ENCODE results near the gene POC1B. TPM values are rescaled to one million over a fixed set of nuclear protein-coding genes. Genes with fewer than 3 reads are reported as not detected.
A peak's percentile ranks its signal among the peaks of the same experiment; 100 is the strongest.

POC1B gene
- total RNA-seq, 1 donor from 2014 or later = 10.2 TPM

DNA sequence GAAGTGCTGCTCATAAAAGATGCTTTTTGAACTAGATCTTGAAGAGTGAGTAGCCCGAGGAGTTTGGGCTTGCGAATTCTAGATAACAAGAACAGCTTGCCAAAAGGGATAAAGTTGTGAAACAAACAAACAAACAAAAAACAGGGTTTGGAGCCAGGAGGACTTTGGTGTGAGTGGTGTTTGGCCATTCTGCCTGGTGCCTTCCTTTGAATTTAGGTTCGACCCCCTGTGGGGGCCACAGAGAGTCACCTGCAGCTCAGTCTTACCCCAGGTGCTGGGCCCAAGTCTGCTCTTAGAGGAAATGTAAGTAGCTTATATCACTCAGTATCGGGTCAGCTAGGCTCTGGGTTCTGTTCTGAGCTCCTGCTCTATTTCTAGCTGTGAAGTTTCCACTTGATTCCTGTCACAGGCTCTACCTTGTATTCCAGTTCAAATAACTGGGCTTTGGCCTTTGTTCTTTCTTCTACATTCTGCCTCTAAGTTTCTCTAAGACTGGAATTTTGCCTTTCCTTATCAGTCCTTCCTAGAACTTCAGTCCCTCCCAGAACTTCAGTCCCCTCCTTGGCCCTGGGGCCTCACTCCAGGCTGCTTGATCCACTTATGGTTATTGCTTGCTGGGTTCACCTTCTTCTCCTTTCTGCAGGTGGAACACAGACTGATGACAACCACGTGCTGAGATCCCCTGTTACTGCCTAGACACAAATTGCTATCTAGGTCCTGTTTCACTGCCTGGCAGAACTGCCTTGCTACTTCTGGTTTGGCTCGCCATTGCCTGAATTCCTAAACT lies 153.1 kb downstream of the POC1B start:
- TF ChIP-seq, protein P1, sequence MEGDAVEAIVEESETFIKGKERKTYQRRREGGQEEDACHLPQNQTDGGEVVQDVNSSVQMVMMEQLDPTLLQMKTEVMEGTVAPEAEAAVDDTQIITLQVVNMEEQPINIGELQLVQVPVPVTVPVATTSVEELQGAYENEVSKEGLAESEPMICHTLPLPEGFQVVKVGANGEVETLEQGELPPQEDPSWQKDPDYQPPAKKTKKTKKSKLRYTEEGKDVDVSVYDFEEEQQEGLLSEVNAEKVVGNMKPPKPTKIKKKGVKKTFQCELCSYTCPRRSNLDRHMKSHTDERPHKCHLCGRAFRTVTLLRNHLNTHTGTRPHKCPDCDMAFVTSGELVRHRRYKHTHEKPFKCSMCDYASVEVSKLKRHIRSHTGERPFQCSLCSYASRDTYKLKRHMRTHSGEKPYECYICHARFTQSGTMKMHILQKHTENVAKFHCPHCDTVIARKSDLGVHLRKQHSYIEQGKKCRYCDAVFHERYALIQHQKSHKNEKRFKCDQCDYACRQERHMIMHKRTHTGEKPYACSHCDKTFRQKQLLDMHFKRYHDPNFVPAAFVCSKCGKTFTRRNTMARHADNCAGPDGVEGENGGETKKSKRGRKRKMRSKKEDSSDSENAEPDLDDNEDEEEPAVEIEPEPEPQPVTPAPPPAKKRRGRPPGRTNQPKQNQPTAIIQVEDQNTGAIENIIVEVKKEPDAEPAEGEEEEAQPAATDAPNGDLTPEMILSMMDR (IDR thresholded peaks at IDR 0.05) = no peak
- no peak for DNase-seq (ENCODE audit: extremely low spot score, unreplicated experiment)
- Mint-ChIP-seq H3K36me3 (ENCODE audit: unreplicated experiment) (peaks cover 9% of the 10 kb centered on the region), H3K27me3 (ENCODE audit: unreplicated experiment) (no peaks in the 10 kb centered on the region), H3K27ac (ENCODE audit: unreplicated experiment) (peak overlapping the region; percentile 88), H3K4me3 (ENCODE audit: unreplicated experiment) (no peak overlapping the region), H3K9me3 (ENCODE audit: unreplicated experiment) (no peaks in the 10 kb centered on the region), H3K4me1 (ENCODE audit: unreplicated experiment) (peaks cover 49% of the 10 kb centered on the region)

DNA sequence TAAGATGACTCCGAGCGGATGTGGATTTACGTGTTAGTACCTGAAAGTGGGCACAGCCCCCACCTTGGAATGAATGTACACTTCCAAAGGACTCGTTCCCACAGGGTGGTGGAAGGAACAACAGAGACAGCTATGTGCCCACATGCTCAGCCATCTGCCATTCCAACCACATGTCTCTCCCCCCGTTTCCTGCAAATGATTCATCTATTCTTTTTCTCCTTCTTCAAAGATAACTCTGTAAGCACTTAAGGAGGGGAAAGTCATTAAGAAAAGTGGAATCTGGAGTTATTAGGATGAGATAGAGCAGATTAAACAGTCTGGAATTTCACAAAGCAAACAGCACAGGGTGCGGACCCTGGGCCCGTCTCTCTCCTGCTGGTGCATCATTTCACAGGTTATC lies 155.0 kb downstream of the POC1B start:
- DNase-seq (ENCODE audit: extremely low spot score, unreplicated experiment) = no peak
- TF ChIP-seq, protein P1 (IDR thresholded peaks at IDR 0.05) = no peak
- Mint-ChIP-seq H3K27ac (ENCODE audit: unreplicated experiment) (no peak overlapping the region), H3K4me3 (ENCODE audit: unreplicated experiment) (no peak overlapping the region), H3K36me3 (ENCODE audit: unreplicated experiment) (peaks cover 10% of the 10 kb centered on the region), H3K27me3 (ENCODE audit: unreplicated experiment) (no peaks in the 10 kb centered on the region), H3K4me1 (ENCODE audit: unreplicated experiment) (peaks cover 48% of the 10 kb centered on the region), H3K9me3 (ENCODE audit: unreplicated experiment) (no peaks in the 10 kb centered on the region)

DNA sequence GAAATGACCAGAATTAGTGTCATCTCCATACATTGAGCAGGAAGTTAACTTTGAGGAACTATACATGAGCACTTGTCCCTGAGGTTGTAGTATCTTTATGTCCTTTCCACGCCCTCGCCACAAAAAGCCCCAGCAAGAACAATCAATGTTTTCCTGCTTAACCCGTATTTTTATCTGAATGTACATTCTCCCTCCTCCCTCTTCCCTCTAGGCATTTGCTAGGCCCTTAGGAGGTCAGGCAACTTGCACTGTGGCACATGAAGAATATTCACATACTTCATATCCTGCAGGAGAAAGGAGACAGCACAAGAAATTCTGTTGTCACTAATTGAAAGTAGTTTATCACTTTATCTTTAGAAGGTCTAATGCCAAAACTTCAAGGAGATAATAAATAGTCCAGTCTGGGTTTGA lies 155.4 kb downstream of the POC1B start:
- Mint-ChIP-seq H3K27me3 (ENCODE audit: unreplicated experiment) (no peaks in the 10 kb centered on the region), H3K36me3 (ENCODE audit: unreplicated experiment) (peaks cover 10% of the 10 kb centered on the region), H3K9me3 (ENCODE audit: unreplicated experiment) (no peaks in the 10 kb centered on the region), H3K4me1 (ENCODE audit: unreplicated experiment) (peaks cover 46% of the 10 kb centered on the region), H3K27ac (ENCODE audit: unreplicated experiment) (no peak overlapping the region), H3K4me3 (ENCODE audit: unreplicated experiment) (no peak overlapping the region)
- DNase-seq (ENCODE audit: extremely low spot score, unreplicated experiment) = no peak
- TF ChIP-seq, protein P1 (IDR thresholded peaks at IDR 0.05) = no peak

Other genes starting within 250 kb of the POC1B start
- gene DUSP6, start 173.5 kb downstream of the POC1B start, total RNA-seq = 30.2 and 55.1 TPM in 2 replicates
- gene GALNT4, start 1.3 kb downstream of the POC1B start, total RNA-seq = 3.8 and 4.5 TPM in 2 replicates
- gene ATP2B1, start 182.8 kb upstream of the POC1B start, total RNA-seq = 45.5 and 46.6 TPM in 2 replicates

Measured in osteocyte (in vitro differentiated cells).